Measurements from ENCODE around the gene ZNF680. TPM values are rescaled to one million over a fixed set of nuclear protein-coding genes. Genes with fewer than 3 reads are reported as not detected.

Gene ZNF680
- polyA plus RNA-seq = 10 to 100 TPM in 1 of 4 donors, 1 to 10 TPM in 3; 1.4 to 10.5 (median 2.8) TPM
- long read RNA-seq, donor 1, partial matches to known transcripts = 0 of 14 reads
- long read RNA-seq, donor 1, other reads (novel, unspliced or antisense) = 13 of 14 reads
- long read RNA-seq, donor 2 = 0 reads
- long read RNA-seq, donor 3, partial matches to known transcripts = 5 of 5 reads
- long read RNA-seq, donor 3, other reads (novel, unspliced or antisense) = 0 of 5 reads
- long read RNA-seq, donor 4 = 0 reads
- long read RNA-seq, donor 5 = 0 reads
- long read RNA-seq, donor 6, partial matches to known transcripts = 0 of 3 reads
- long read RNA-seq, donor 6, other reads (novel, unspliced or antisense) = 0 of 3 reads
- long read RNA-seq, donor 7, partial matches to known transcripts = 0 of 11 reads
- long read RNA-seq, donor 7, other reads (novel, unspliced or antisense) = 5 of 11 reads
- long read RNA-seq, donor 8 = 0 reads
- long read RNA-seq, donor 9, partial matches to known transcripts = 0 of 1 reads
- long read RNA-seq, donor 9, other reads (novel, unspliced or antisense) = 0 of 1 reads
- long read RNA-seq, donor 10, partial matches to known transcripts = 0 of 11 reads
- long read RNA-seq, donor 10, other reads (novel, unspliced or antisense) = 6 of 11 reads

DNA sequence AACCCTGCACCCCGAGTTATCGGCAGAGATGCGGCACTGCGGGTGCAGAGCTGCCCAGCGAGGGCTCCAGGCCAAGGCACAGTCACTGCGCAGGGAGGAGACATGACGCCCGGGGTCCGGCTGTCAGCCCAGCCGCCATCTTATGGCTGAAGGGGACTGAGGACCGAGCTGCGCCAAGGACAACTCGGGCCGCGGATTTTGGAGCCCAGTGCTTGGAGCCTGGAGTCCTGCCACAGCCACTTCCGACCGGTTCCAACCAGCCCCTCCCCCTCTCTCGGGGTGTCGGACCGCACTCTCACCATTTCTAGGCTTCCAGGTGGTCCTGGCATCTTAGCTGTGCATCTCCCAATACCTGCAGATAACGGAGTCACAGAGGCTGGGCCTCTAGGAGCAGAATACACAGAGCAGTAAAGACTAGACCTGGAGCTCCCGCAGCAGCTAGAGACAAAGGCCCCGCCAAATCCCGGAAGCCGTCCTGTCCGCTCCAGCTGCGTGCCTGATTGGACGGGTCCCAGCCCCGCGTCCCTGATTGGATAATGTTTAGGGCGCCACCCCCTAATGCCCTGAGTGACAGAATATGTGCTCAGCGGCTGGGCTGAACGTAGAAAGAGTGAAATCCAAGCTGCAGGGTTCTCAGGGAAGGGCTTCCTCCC, at the start of gene ZNF680:
TSS of gene ZNF680 (minus strand) at position 446 of the 653 bp plus-strand sequence. CDS start at position 329, 117 bp downstream.
- H3K4me3 ChIP-seq (ENCODE audit: low read depth in 1 of 3, low read length in 3 of 3) = peak within 1 kb of the TSS; percentile 57 to 87 (median 63)
- peaks cover 0 to 6% (median 0%) of the 10 kb centered on the region in 3 donors for H3K36me3 ChIP-seq (ENCODE audit: control insufficient read depth in 3 of 3, insufficient read depth in 2 of 3, low read depth in 1 of 3, low read length in 3 of 3)
- peak; percentile 51 for FAIRE-seq
- H3K27me3 ChIP-seq (ENCODE audit: control insufficient read depth in 3 of 3, insufficient read depth in 3 of 3, low read length in 3 of 3) = no peaks in the 10 kb centered on the region
- WGBS, 3 donors = 0 to 1% (median 0%) methylated on average over 33 of the region's 33 CpGs
- DNase-seq = peak; percentile 95 to 96
- H3K9me3 ChIP-seq (ENCODE audit: control insufficient read depth in 2 of 2, insufficient read depth in 1 of 2, low read depth in 1 of 2, low read length in 1 of 2) = no peaks in the 10 kb centered on the region
- peak within 1 kb of the TSS in 2 of 3 donors; percentile 59 to 84 for H3K27ac ChIP-seq (ENCODE audit: low read depth in 1 of 3, low read length in 2 of 3)
- no peaks in the 10 kb centered on the region for H3K4me1 ChIP-seq (ENCODE audit: control insufficient read depth in 3 of 3, insufficient read depth in 2 of 3, low read depth in 1 of 3, low read length in 2 of 3)

DNA sequence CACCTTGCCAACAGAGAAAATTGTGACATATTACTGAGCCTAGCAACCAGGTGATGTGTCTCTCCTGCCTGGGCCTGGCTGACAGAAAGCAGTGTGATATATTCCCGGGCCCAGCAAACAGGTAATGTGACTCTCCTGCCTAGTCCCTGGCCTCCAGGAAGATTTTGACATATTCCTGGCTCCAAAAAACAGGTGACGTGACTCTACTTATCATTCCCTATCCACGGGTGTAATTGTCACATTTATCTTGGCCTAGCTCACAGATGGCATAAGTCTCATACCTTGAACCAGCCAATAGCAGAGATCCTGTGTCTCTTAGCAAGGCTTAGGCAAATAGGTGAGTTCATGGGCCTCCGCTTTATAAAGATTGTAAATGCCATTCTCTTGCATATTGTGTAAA, 49.6 kb upstream of the ZNF680 start:
- Histone ChIP-seq H3K9me3 (ENCODE audit: control insufficient read depth in 2 of 2, insufficient read depth in 1 of 2, low read depth in 1 of 2, low read length in 1 of 2) (peaks cover 0 to 23% of the 10 kb centered on the region in 2 donors), H3K4me3 (ENCODE audit: low read depth in 1 of 3, low read length in 3 of 3) (no peak overlapping the region), H3K27ac (ENCODE audit: low read depth in 1 of 3, low read length in 2 of 3) (no peak overlapping the region), H3K4me1 (ENCODE audit: control insufficient read depth in 3 of 3, insufficient read depth in 2 of 3, low read depth in 1 of 3, low read length in 2 of 3) (no peaks in the 10 kb centered on the region), H3K27me3 (ENCODE audit: control insufficient read depth in 3 of 3, insufficient read depth in 3 of 3, low read length in 3 of 3) (no peaks in the 10 kb centered on the region), H3K36me3 (ENCODE audit: control insufficient read depth in 3 of 3, insufficient read depth in 2 of 3, low read depth in 1 of 3, low read length in 3 of 3) (no peaks in the 10 kb centered on the region)
- 44 to 64% (median 60%) methylated on average over 4 of the region's 4 CpGs for WGBS, 3 donors
- FAIRE-seq = no peak
- no peak for DNase-seq

DNA sequence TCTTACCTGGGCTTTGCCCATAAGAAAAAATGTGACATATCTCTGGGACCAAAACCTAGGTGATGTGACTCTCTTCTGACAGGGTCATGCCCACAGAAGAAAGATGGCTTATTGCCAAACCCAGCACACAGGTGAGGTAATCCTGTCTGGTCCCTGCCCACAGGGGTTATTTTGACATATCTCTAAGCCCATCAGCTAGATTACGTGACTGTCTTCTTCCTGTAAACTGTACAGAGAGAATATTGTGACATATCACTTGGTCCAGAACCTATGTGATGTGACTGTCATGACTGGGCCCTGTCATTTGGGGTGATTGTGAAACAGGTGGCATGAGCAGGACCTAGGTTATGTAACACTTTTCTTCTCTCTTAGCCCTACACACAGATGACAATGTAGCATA, 48.8 kb upstream of the ZNF680 start:
- Histone ChIP-seq H3K4me1 (ENCODE audit: control insufficient read depth in 3 of 3, insufficient read depth in 2 of 3, low read depth in 1 of 3, low read length in 2 of 3) (no peaks in the 10 kb centered on the region), H3K9me3 (ENCODE audit: control insufficient read depth in 2 of 2, insufficient read depth in 1 of 2, low read depth in 1 of 2, low read length in 1 of 2) (peaks cover 0 to 19% of the 10 kb centered on the region in 2 donors), H3K36me3 (ENCODE audit: control insufficient read depth in 3 of 3, insufficient read depth in 2 of 3, low read depth in 1 of 3, low read length in 3 of 3) (no peaks in the 10 kb centered on the region), H3K27ac (ENCODE audit: low read depth in 1 of 3, low read length in 2 of 3) (no peak overlapping the region), H3K27me3 (ENCODE audit: control insufficient read depth in 3 of 3, insufficient read depth in 3 of 3, low read length in 3 of 3) (no peaks in the 10 kb centered on the region), H3K4me3 (ENCODE audit: low read depth in 1 of 3, low read length in 3 of 3) (no peak overlapping the region)
- DNase-seq (no peak), FAIRE-seq (no peak)
- 64 to 72% (median 70%) methylated on average over 1 of the region's 1 CpG for WGBS, 3 donors

DNA sequence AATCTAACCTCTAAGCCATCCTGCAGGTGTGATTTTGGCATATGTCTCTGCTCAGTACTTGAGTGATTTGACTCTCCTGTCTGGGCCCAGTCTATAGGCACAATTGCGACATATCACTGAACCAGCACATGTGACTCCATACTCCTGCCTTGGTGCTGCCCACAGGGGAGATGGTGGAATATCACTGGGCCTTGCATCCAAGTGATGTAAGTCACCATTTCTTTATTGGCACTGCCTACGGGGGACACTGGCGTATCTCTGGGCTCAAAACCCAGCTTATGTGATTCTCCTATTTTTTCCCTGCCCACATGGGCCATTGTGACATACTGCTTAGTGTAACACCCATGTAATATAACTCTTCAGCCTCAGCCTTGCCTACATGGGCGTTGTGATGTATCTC, 48.1 kb upstream of the ZNF680 start:
- FAIRE-seq = no peak
- Histone ChIP-seq H3K27ac (ENCODE audit: low read depth in 1 of 3, low read length in 2 of 3) (no peak overlapping the region), H3K36me3 (ENCODE audit: control insufficient read depth in 3 of 3, insufficient read depth in 2 of 3, low read depth in 1 of 3, low read length in 3 of 3) (no peaks in the 10 kb centered on the region), H3K27me3 (ENCODE audit: control insufficient read depth in 3 of 3, insufficient read depth in 3 of 3, low read length in 3 of 3) (no peaks in the 10 kb centered on the region), H3K9me3 (ENCODE audit: control insufficient read depth in 2 of 2, insufficient read depth in 1 of 2, low read depth in 1 of 2, low read length in 1 of 2) (peaks cover 0 to 18% of the 10 kb centered on the region in 2 donors), H3K4me3 (ENCODE audit: low read depth in 1 of 3, low read length in 3 of 3) (no peak overlapping the region), H3K4me1 (ENCODE audit: control insufficient read depth in 3 of 3, insufficient read depth in 2 of 3, low read depth in 1 of 3, low read length in 2 of 3) (no peaks in the 10 kb centered on the region)
- WGBS, 3 donors = 79 to 87% (median 84%) methylated on average over 4 of the region's 4 CpGs
- DNase-seq = no peak

DNA sequence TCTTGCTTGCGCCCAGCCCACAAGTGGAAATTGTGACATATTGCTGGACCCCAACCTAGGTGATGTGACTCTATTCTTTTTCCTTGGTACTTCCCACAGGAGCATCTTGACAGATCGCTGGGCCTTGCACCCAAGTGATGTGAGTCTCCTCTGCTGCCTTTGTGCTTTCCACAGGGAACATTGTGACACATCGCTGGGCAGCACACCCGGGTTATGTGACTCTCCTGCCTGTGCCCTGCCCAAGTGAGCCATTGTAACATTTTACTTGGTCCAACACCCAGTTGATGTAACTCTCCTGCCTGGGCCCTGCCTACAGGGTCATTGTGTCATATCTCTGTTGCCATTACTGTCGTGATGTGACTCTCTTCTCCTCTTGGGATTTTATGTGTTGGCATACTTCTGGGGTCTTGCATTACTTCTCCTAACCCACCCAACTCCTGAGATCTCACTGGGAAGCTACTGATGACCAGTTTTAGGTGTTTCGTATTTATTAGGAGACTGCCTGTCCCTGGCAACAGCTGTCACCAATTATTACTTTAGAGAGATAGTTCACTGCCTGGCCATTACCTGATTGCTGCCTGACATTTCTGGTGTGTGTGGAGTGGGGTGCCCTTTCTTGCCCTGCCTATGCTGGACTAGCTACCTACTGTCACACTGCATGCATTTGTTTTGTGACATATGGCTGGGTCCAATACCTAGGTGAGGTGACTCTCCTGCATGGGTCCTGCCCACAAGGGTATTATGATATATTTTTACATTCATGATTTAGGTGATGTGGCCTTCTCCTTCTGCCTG, 45.4 kb upstream of the ZNF680 start:
- Histone ChIP-seq H3K4me3 (ENCODE audit: low read depth in 1 of 3, low read length in 3 of 3) (no peak overlapping the region), H3K4me1 (ENCODE audit: control insufficient read depth in 3 of 3, insufficient read depth in 2 of 3, low read depth in 1 of 3, low read length in 2 of 3) (no peaks in the 10 kb centered on the region), H3K9me3 (ENCODE audit: control insufficient read depth in 2 of 2, insufficient read depth in 1 of 2, low read depth in 1 of 2, low read length in 1 of 2) (peaks cover 0 to 17% of the 10 kb centered on the region in 2 donors), H3K27ac (ENCODE audit: low read depth in 1 of 3, low read length in 2 of 3) (no peak overlapping the region), H3K36me3 (ENCODE audit: control insufficient read depth in 3 of 3, insufficient read depth in 2 of 3, low read depth in 1 of 3, low read length in 3 of 3) (no peaks in the 10 kb centered on the region), H3K27me3 (ENCODE audit: control insufficient read depth in 3 of 3, insufficient read depth in 3 of 3, low read length in 3 of 3) (no peaks in the 10 kb centered on the region)
- WGBS, 3 donors = 85 to 91% (median 88%) methylated on average over 6 of the region's 6 CpGs
- DNase-seq (no peak), FAIRE-seq (no peak)

DNA sequence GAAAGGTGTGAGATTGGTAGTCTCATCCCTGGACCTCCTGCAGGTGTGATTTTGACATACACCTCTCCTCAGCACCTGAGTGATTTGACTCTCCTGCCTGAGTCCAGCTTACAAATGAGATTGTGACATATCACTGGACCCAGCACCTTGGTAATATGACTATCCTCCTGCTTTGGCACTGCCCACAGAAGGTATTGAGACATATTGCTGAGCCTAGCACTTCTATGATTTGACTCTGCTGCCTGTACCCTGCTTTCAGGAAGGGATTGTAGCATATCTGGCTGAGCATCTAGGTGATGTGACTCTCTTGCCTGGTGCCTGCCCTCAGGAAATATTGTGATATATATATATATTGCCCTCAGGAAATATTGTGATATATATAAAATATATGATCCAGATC, 43.5 kb upstream of the ZNF680 start:
- no peak for FAIRE-seq
- no peak overlapping the region for H3K27ac ChIP-seq (ENCODE audit: low read depth in 1 of 3, low read length in 2 of 3)
- no peaks in the 10 kb centered on the region for H3K27me3 ChIP-seq (ENCODE audit: control insufficient read depth in 3 of 3, insufficient read depth in 3 of 3, low read length in 3 of 3)
- H3K4me1 ChIP-seq (ENCODE audit: control insufficient read depth in 3 of 3, insufficient read depth in 2 of 3, low read depth in 1 of 3, low read length in 2 of 3) = no peaks in the 10 kb centered on the region
- H3K4me3 ChIP-seq (ENCODE audit: low read depth in 1 of 3, low read length in 3 of 3) = no peak overlapping the region
- peaks cover 0 to 11% of the 10 kb centered on the region in 2 donors for H3K9me3 ChIP-seq (ENCODE audit: control insufficient read depth in 2 of 2, insufficient read depth in 1 of 2, low read depth in 1 of 2, low read length in 1 of 2)
- no peak for DNase-seq
- H3K36me3 ChIP-seq (ENCODE audit: control insufficient read depth in 3 of 3, insufficient read depth in 2 of 3, low read depth in 1 of 3, low read length in 3 of 3) = no peaks in the 10 kb centered on the region

DNA sequence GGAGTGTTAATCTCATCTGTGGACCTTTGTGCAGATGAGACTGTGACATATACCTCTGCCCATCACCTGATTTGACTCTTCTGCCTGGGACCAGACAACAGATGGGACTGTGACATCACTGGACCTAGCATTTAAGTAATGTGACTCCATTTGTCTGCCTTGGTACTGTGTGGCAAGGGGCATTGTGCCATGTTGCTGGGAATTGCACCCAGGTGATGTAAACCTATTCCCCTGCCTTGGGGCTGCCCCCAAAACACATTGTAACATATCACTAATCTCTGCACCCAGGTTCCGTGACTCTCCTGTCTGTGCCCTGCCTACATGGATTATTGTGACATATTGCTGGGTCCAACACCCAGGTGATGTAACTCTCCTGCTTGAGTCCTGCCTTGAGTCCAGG, 40.4 kb upstream of the ZNF680 start:
- Histone ChIP-seq H3K4me1 (ENCODE audit: control insufficient read depth in 3 of 3, insufficient read depth in 2 of 3, low read depth in 1 of 3, low read length in 2 of 3) (no peaks in the 10 kb centered on the region), H3K4me3 (ENCODE audit: low read depth in 1 of 3, low read length in 3 of 3) (no peak overlapping the region), H3K27me3 (ENCODE audit: control insufficient read depth in 3 of 3, insufficient read depth in 3 of 3, low read length in 3 of 3) (no peaks in the 10 kb centered on the region), H3K36me3 (ENCODE audit: control insufficient read depth in 3 of 3, insufficient read depth in 2 of 3, low read depth in 1 of 3, low read length in 3 of 3) (no peaks in the 10 kb centered on the region), H3K9me3 (ENCODE audit: control insufficient read depth in 2 of 2, insufficient read depth in 1 of 2, low read depth in 1 of 2, low read length in 1 of 2) (peaks cover 0 to 6% of the 10 kb centered on the region in 2 donors), H3K27ac (ENCODE audit: low read depth in 1 of 3, low read length in 2 of 3) (no peak overlapping the region)
- DNase-seq (no peak), FAIRE-seq (no peak)
- 92 to 100% (median 95%) methylated on average over 1 of the region's 1 CpG for WGBS, 3 donors

DNA sequence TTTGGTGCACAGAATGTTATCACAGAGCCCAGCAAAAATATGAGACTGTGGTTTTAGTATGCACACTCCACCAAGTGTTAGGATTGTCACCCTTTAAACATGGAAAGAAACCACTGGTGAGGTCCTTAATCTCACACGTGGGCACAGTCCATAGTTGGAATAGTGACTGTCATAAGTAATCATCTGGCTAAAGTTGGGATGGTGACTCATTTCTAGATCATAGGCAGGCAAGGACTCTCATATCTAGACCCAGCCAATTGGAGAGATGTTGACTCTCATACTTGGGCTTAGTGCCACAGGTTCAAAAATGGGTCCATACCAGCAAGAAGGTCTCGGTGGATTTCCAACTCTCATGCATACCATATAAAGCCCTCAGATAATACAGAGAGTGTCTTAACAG, 39.6 kb upstream of the ZNF680 start:
- H3K36me3 ChIP-seq (ENCODE audit: control insufficient read depth in 3 of 3, insufficient read depth in 2 of 3, low read depth in 1 of 3, low read length in 3 of 3) = no peaks in the 10 kb centered on the region
- no peaks in the 10 kb centered on the region for H3K4me1 ChIP-seq (ENCODE audit: control insufficient read depth in 3 of 3, insufficient read depth in 2 of 3, low read depth in 1 of 3, low read length in 2 of 3)
- H3K4me3 ChIP-seq (ENCODE audit: low read depth in 1 of 3, low read length in 3 of 3) = no peak overlapping the region
- 78 to 82% (median 81%) methylated on average over 2 of the region's 2 CpGs for WGBS, 3 donors
- H3K9me3 ChIP-seq (ENCODE audit: control insufficient read depth in 2 of 2, insufficient read depth in 1 of 2, low read depth in 1 of 2, low read length in 1 of 2) = peaks cover 0 to 8% of the 10 kb centered on the region in 2 donors
- DNase-seq (no peak), FAIRE-seq (no peak)
- no peak overlapping the region for H3K27ac ChIP-seq (ENCODE audit: low read depth in 1 of 3, low read length in 2 of 3)
- H3K27me3 ChIP-seq (ENCODE audit: control insufficient read depth in 3 of 3, insufficient read depth in 3 of 3, low read length in 3 of 3) = no peaks in the 10 kb centered on the region

All from small intestine (tissue), 16 donors.